ENCODE results near the gene POLA2. TPM values are rescaled to one million over a fixed set of nuclear protein-coding genes. Genes with fewer than 3 reads are reported as not detected.

POLA2 gene
- total and polyA plus RNA-seq, 9 of the 15 experiments (the other 6 are each of a cell fraction or from before 2014, with no cell fraction given), result 2.7 to 134 (median 44.4) TPM

DNA sequence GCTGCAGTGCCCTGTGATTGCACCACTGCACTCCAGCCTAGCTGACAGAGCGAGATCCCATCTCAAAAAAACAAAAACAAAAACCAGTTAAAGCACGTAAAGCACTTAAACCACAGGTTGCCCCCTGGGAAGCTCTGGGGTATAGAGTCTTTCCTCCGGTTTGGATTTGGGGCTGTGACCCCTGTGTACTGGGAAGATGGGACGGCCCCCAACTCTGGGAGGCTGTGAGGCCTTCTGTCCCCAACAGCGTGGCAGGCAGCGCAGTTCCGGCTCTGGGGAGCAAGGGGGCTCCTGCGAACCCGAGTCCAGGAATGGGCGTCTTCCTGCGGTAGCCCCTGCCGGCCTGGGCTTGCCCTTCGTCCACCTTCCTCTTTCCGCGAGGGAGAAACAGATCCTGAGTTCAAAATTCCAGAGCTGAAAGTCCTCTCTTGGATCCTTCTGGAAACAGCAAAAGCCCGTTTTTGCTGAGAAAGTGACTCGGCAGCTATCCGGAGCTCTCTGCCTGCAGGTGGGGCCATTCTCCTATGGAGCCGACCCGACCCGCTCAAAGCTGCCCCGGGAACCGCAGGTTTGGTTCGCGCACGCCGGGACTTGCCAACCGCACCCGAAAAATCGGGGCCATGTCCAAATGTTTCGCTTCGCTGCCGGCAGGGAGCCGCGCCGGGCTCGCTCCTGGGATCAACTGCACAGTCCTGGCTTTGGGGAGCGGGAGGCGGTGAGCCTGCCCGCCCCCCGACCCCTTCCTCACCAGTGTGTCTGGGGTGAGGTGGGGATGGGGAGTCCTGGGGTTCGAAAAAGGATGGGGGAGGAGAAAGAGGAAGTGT, 36.3 kb upstream of the POLA2 start (continued):
- TF ChIP-seq ZFP30 (CRISPR knock-in tag; IDR thresholded peaks at IDR 0.05; ENCODE audit: borderline replicate concordance), result no peak
- TF ChIP-seq, protein P1, sequence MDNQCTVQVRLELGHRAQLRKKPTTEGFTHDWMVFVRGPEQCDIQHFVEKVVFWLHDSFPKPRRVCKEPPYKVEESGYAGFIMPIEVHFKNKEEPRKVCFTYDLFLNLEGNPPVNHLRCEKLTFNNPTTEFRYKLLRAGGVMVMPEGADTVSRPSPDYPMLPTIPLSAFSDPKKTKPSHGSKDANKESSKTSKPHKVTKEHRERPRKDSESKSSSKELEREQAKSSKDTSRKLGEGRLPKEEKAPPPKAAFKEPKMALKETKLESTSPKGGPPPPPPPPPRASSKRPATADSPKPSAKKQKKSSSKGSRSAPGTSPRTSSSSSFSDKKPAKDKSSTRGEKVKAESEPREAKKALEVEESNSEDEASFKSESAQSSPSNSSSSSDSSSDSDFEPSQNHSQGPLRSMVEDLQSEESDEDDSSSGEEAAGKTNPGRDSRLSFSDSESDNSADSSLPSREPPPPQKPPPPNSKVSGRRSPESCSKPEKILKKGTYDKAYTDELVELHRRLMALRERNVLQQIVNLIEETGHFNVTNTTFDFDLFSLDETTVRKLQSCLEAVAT (IDR thresholded peaks at IDR 0.05), result no peak
- 0 out of 2 replicates have a peak, but pooled peaks have one; percentile 1 for TF ChIP-seq CBFB (CRISPR knock-in tag; IDR thresholded peaks at IDR 0.05)
- 0 out of 2 replicates have a peak, but pooled peaks have one; percentile 46 for TF ChIP-seq GTF2E2 (tag; IDR thresholded peaks at IDR 0.05)
- peak; percentile 67 for TF ChIP-seq ZBTB7A (IDR thresholded peaks at IDR 0.05; ENCODE audit: borderline replicate concordance, control insufficient read depth, low read depth, low read length)
- TF ChIP-seq TCFL5 (CRISPR knock-in tag; conservative IDR thresholded peaks at IDR 0.05), result no peak
- TF ChIP-seq TFAM (CRISPR knock-in tag; conservative IDR thresholded peaks at IDR 0.05), result no peak
- TF ChIP-seq TAF7 (tag; IDR thresholded peaks at IDR 0.05), result peak; percentile 14; the same call in 1 of the 2 replicates
- TF ChIP-seq, protein P2, sequence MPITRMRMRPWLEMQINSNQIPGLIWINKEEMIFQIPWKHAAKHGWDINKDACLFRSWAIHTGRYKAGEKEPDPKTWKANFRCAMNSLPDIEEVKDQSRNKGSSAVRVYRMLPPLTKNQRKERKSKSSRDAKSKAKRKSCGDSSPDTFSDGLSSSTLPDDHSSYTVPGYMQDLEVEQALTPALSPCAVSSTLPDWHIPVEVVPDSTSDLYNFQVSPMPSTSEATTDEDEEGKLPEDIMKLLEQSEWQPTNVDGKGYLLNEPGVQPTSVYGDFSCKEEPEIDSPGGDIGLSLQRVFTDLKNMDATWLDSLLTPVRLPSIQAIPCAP (CRISPR knock-in tag; IDR thresholded peaks at IDR 0.05; ENCODE audit: borderline replicate concordance), result no peak
- 0 out of 2 replicates have a peak, but pooled peaks have one; percentile 40 for TF ChIP-seq CTBP1 (IDR thresholded peaks at IDR 0.05; ENCODE audit: borderline replicate concordance)
- no peak for TF ChIP-seq STAT5B (CRISPR knock-in tag; IDR thresholded peaks at IDR 0.05)
- TF ChIP-seq SREBF2 (CRISPR knock-in tag; IDR thresholded peaks at IDR 0.05), result no peak
- TF ChIP-seq HDGF (IDR thresholded peaks at IDR 0.05), result no peak
- TF ChIP-seq ZBTB1 (CRISPR knock-in tag; IDR thresholded peaks at IDR 0.05; ENCODE audit: borderline replicate concordance, low read depth), result peak; percentile 53; the same call in 1 of the 2 replicates
- TF ChIP-seq ZBED1 (IDR thresholded peaks at IDR 0.05), result no peak
- no peak for TF ChIP-seq HLTF (IDR thresholded peaks at IDR 0.05)
- TF ChIP-seq, protein P3, sequence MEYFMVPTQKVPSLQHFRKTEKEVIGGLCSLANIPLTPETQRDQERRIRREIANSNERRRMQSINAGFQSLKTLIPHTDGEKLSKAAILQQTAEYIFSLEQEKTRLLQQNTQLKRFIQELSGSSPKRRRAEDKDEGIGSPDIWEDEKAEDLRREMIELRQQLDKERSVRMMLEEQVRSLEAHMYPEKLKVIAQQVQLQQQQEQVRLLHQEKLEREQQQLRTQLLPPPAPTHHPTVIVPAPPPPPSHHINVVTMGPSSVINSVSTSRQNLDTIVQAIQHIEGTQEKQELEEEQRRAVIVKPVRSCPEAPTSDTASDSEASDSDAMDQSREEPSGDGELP (CRISPR knock-in tag; IDR thresholded peaks at IDR 0.05; ENCODE audit: borderline replicate concordance), result peak; percentile 54
